Measurements from ENCODE around the gene FBXO42. TPM values are rescaled to one million over a fixed set of nuclear protein-coding genes. Genes with fewer than 3 reads are reported as not detected.

FBXO42 gene
- total and polyA plus RNA-seq, 2 of the 8 experiments (the other 6 are each of a cell fraction or from before 2014, with no cell fraction given) = 15.1 to 17.0 TPM

DNA sequence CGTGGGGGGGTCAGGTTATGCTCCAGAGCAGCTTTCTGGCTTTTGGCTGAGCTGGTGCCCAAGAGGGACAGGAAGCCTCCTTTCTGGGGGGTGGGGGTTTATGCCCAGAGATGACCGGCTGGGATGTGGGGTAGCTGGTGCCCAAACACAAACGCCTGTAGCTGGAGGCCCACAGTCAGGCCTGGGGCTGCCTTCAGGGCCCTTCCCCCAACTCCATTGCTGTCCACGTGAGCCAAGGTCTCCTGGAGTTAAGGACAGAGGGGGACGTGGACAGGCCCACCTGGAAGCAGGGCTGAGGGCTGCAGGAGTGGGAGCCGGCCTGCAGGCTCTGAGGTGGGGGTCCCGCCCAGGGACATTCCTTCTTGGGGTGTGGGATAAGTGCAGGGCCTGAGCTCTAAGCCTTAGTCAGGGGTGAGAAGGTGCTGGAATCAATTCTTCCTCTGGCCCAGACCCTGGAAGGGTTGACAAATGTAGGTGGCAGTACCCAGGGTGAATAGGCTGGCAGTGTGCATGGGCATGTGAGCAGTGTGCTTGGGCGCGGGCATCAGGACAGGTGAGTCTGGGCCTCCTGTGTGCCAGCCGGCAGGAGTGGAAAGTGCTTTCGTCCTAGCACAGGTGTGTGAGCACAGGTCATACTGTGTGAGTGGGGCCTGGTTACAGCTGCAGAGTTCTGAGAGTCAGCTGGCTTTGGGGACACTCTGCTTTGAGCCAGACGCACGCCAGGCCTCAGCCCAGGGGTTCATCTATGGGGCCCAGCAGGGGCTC is 122.1 kb downstream of the FBXO42 start (continued):
- TF ChIP-seq EGR1 (IDR thresholded peaks at IDR 0.05; ENCODE audit: borderline replicate concordance, low read depth, low read length) (no peak), TAF1 (IDR thresholded peaks at IDR 0.05; ENCODE audit: low read depth, low read length) (no peak), BCL11A (IDR thresholded peaks at IDR 0.05; ENCODE audit: low read depth in 2 of 2, low read length in 2 of 2) (no peak), ZNF274 (IDR thresholded peaks at IDR 0.05; ENCODE audit: borderline replicate concordance, extremely low read depth, low read length) (no peak)
